ENCODE results near the gene NAB2. TPM values are rescaled to one million over a fixed set of nuclear protein-coding genes. Genes with fewer than 3 reads are reported as not detected.

Gene NAB2
- total RNA-seq, 2 donors from 2014 or later: 19.0 to 65.5 TPM

GRCh38 chr12:57079821-57080220 lies 9.1 kb upstream of the NAB2 start:
- 87% methylated on average over 1 of the region's 1 CpG for WGBS
- no peaks in the 10 kb centered on the region for H3K27me3 ChIP-seq (replicated peaks; ENCODE audit: insufficient read depth)
- H3K4me3 ChIP-seq: no peak overlapping the region
- H3K9me3 ChIP-seq: no peaks in the 10 kb centered on the region
- H3K36me3 ChIP-seq: no peaks in the 10 kb centered on the region
- H3K27ac ChIP-seq: peak overlapping the region; percentile 80 to 90
- DNase-seq (ENCODE audit: low spot score): no peak
- H3K4me1 ChIP-seq (replicated peaks): peaks cover 6% of the 10 kb centered on the region
- TF ChIP-seq POLR2AphosphoS5 (IDR thresholded peaks at IDR 0.05): no peak
- intact Hi-C loops (cut with DNase I): loop anchor here (10.0 kb wide), 1 partner anchor 445 kb away; the partner anchor contains the start of gene BAZ2A

- 100% methylated on average over 1 of the region's 1 CpG for WGBS
- H3K27ac ChIP-seq: no peak overlapping the region
- H3K4me3 ChIP-seq: no peak overlapping the region
- H3K36me3 ChIP-seq: no peaks in the 10 kb centered on the region
- H3K9me3 ChIP-seq: no peaks in the 10 kb centered on the region
- DNase-seq (ENCODE audit: low spot score): no peak
- peaks cover 9% of the 10 kb centered on the region for H3K4me1 ChIP-seq (replicated peaks)
- no peaks in the 10 kb centered on the region for H3K27me3 ChIP-seq (replicated peaks; ENCODE audit: insufficient read depth)
- TF ChIP-seq CTCF (IDR thresholded peaks at IDR 0.05): no peak
- TF ChIP-seq POLR2AphosphoS5 (IDR thresholded peaks at IDR 0.05): no peak
- TF ChIP-seq POLR2A (IDR thresholded peaks at IDR 0.05): no peak
- intact Hi-C loops (cut with DNase I): loop anchor here (10.0 kb wide), 1 partner anchor 446 kb away; the partner anchor contains the start of gene BAZ2A
These were observed 8.1 kb upstream of the NAB2 start for GRCh38 chr12:57080855-57081254.

GRCh38 chr12:57085999-57086492 lies 2.9 kb upstream of the NAB2 start:
- intact Hi-C loops (cut with DNase I): loop anchor here (10.0 kb wide), 1 partner anchor 451 kb away; the partner anchor contains the start of gene BAZ2A
- no peaks in the 10 kb centered on the region for H3K9me3 ChIP-seq
- H3K27me3 ChIP-seq (replicated peaks; ENCODE audit: insufficient read depth): no peaks in the 10 kb centered on the region
- 3% methylated on average over 12 of the region's 12 CpGs for WGBS
- peak; percentile 54 for DNase-seq (ENCODE audit: low spot score)
- no peaks in the 10 kb centered on the region for H3K36me3 ChIP-seq
- H3K4me1 ChIP-seq (replicated peaks): peaks cover 12% of the 10 kb centered on the region
- peak; percentile 35 for TF ChIP-seq POLR2A (IDR thresholded peaks at IDR 0.05)
- no peak for TF ChIP-seq CTCF (IDR thresholded peaks at IDR 0.05)
- peak overlapping the region in 1 of 2 donors; percentile 91 for H3K4me3 ChIP-seq
- H3K27ac ChIP-seq: peak overlapping the region; percentile 99

GRCh38 chr12:57086493-57087009 lies 2.4 kb upstream of the NAB2 start:
- intact Hi-C loops (cut with DNase I): loop anchor here (10.0 kb wide), 1 partner anchor 452 kb away; the partner anchor contains the start of gene BAZ2A
- TF ChIP-seq POLR2A (IDR thresholded peaks at IDR 0.05): no peak
- TF ChIP-seq CTCF (IDR thresholded peaks at IDR 0.05): peak in 2 of 4 experiments; percentile 10 to 25
- 2% methylated on average over 14 of the region's 14 CpGs for WGBS
- Histone ChIP-seq H3K4me1 (replicated peaks) (peaks cover 17% of the 10 kb centered on the region), H3K9me3 (no peaks in the 10 kb centered on the region), H3K27ac (peak overlapping the region; percentile 99), H3K27me3 (replicated peaks; ENCODE audit: insufficient read depth) (no peaks in the 10 kb centered on the region), H3K4me3 (peak overlapping the region; percentile 82 to 91), H3K36me3 (no peaks in the 10 kb centered on the region)
- peak; percentile 61 for DNase-seq (ENCODE audit: low spot score)

- peak; percentile 90 for DNase-seq (ENCODE audit: low spot score)
- H3K27ac ChIP-seq: peak overlapping the region; percentile 99
- WGBS: 0% methylated on average over 36 of the region's 52 CpGs
- no peaks in the 10 kb centered on the region for H3K36me3 ChIP-seq
- H3K4me3 ChIP-seq: peak overlapping the region; percentile 82 to 91
- intact Hi-C loops (cut with DNase I): loop anchor here (10.0 kb wide), 1 partner anchor 452 kb away; the partner anchor contains the start of gene BAZ2A
- H3K9me3 ChIP-seq: no peaks in the 10 kb centered on the region
- peaks cover 21% of the 10 kb centered on the region for H3K4me1 ChIP-seq (replicated peaks)
- TF ChIP-seq CTCF (IDR thresholded peaks at IDR 0.05): no peak
- TF ChIP-seq POLR2AphosphoS5 (IDR thresholded peaks at IDR 0.05): peak; percentile 76
- peak; percentile 71 for TF ChIP-seq POLR2A (IDR thresholded peaks at IDR 0.05)
- H3K27me3 ChIP-seq (replicated peaks; ENCODE audit: insufficient read depth): no peaks in the 10 kb centered on the region
These were observed 1.8 kb upstream of the NAB2 start for GRCh38 chr12:57087010-57087690.
